Activated naive CD8-positive, alpha-beta T cell treated with anti-CD3 and anti-CD28 coated beads, Interleukin-2, amount 10 ng/mL, durations not matched to agents 7 days and 5 days (primary cell): ENCODE data around the gene NYAP1. TPM values are rescaled to one million over a fixed set of nuclear protein-coding genes. Genes with fewer than 3 reads are reported as not detected.
"Not testable (repeated sequence)": the region's sequence is repeated elsewhere in the genome, so short reads cannot be mapped to it uniquely, and the experiment has no call there.

Experiments used
- ATAC-seq: fragments of 150-1000 bp; cut with Tn5 transposase; one replicate; pipeline ENCODE4 v1.10.0; 2021; ENCODE audit warnings: low read depth, moderate library complexity
- POLR2A ChIA-PET: fragments of 350-600 bp; sonication (Branson Sonifier 250); formaldehyde crosslinking; loops from one replicate; lab custom pipeline; 2021; ENCODE audit warnings: antibody characterized with exemption; lab: Charles Lee
- DNase-seq: peaks from one replicate; pipeline ENCODE4 v3.0.0; 2021
- H3K27ac Mint-ChIP-seq: one replicate; pipeline ENCODE4 v1.8.0; 2022; ENCODE audit warnings: mild to moderate bottlenecking, mixed read lengths
- H3K27me3 Mint-ChIP-seq: one replicate; pipeline ENCODE4 v1.8.0; 2022; ENCODE audit warnings: mild to moderate bottlenecking, moderate library complexity, mixed read lengths
- H3K36me3 Mint-ChIP-seq: one replicate; pipeline ENCODE4 v1.8.0; 2021; ENCODE audit warnings: mild to moderate bottlenecking, mixed read lengths
- H3K4me1 Mint-ChIP-seq: one replicate; pipeline ENCODE4 v1.8.0; 2021; ENCODE audit warnings: mixed read lengths
- H3K4me3 Mint-ChIP-seq: one replicate; pipeline ENCODE4 v1.8.0; 2022; ENCODE audit warnings: mild to moderate bottlenecking, moderate library complexity, mixed read lengths
- H3K9me3 Mint-ChIP-seq: one replicate; pipeline ENCODE4 v1.8.0; 2021; ENCODE audit warnings: mixed read lengths
- total RNA-seq, 2 experiments: library from RNA; stranded (reverse); gene quantifications; one replicate each; pipeline ENCODE4 v1.2.3, GENCODE V29; 2021

The NYAP1 gene
- total RNA-seq, 2 experiments from 2014 or later: 0.42 to 0.54 TPM

DNA sequence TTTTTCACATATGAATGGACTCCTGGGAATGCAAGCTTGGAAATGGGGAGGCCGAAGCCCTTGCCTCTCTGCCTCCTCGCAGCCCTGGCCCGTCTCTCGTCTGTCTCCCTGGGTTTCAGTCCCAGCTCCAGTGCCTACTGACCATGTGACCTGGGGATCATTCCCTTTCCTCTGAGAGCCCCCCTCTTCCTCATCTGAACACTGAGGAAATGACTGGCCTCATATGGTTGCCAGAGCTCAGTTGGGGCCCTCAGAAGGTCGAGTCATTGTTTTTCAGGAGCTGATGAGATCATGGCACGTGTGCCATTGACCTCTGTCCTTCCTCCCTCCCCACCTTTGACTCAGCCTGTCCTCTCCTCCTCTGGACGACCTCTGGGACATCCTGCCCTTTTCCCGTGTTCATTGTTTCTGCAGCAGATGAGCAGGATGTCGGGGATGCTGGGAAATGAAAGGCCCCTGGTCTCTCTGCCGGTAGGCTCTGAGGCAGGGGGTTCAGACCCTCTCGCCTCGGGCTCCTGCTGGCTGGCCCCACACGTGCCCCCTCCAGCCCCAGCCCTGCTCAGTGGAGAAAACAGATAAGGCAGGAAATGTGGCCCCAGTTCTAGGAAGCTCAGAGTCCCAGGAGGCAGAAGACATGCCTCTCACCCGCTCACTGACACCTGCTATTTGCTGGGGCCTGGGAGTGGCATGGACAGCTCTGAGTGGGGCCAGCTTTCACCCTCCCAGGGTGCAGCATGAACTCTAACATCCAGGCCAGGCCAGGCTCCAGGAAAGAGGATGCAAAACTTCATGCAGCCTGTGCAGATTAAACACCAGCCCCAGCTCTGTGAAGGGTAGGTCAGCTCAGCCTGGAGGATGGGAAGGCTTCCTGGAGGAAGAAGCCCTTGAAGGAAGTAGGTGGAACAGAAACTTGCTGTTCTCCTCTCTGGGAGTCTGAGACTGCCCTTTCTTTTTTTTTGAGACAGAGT is 39.1 kb upstream of the NYAP1 start:
- DNase-seq (no peak), ATAC-seq (peak; percentile 76)
- H3K4me3 Mint-ChIP-seq: peak overlapping the region; percentile 38
- H3K27ac Mint-ChIP-seq: peak overlapping the region; percentile 83
- no peaks in the 10 kb centered on the region for H3K36me3 Mint-ChIP-seq
- H3K27me3 Mint-ChIP-seq: no peaks in the 10 kb centered on the region
- H3K9me3 Mint-ChIP-seq: no peaks in the 10 kb centered on the region
- POLR2A ChIA-PET: interaction anchor here (0.6 to 7.1 kb wide), 11 partner anchors 8 to 892 kb away, joined by 3 to 63 read pairs (median 6); partner anchors contain the start of genes AGFG2, MEPCE, PPP1R35 and SRRT
- H3K4me1 Mint-ChIP-seq: peaks cover 20% of the 10 kb centered on the region

- Mint-ChIP-seq H3K9me3 (no peaks in the 10 kb centered on the region), H3K27me3 (no peaks in the 10 kb centered on the region), H3K4me3 (no peak overlapping the region), H3K27ac (peak overlapping the region; percentile 56), H3K36me3 (no peaks in the 10 kb centered on the region), H3K4me1 (peaks cover 20% of the 10 kb centered on the region)
- ATAC-seq (no peak), DNase-seq (no peak)
- POLR2A ChIA-PET: interaction anchor here (4.0 to 7.1 kb wide), 2 partner anchors 9 to 17 kb away, joined by 28 to 63 read pairs; partner anchors contain the start of genes MEPCE, PPP1R35 and ZCWPW1
These were observed 37.7 kb upstream of the NYAP1 start for GRCh38 chr7:100446040-100446439.

DNA sequence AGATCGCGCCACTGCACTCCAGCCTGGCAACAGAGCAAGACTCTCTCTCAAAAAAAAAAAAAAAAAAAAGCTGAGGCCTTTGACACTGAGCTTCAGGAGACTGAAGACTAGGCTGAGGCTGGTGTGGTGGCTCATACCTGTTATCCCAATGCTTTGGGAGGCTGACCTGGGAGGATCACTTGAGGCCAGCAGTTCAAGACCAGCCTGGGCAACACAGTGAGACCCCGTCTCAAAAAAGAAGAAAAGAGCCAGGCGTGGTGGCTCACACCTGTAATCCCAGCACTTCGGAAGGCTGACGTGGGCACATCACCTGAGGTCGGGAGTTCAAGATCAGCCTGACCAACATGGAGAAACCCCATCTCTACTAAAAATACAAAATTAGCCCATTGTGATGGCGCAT is 36.4 kb upstream of the NYAP1 start:
- not testable (repeated sequence) for H3K36me3 Mint-ChIP-seq, ATAC-seq, H3K27me3 Mint-ChIP-seq, H3K27ac Mint-ChIP-seq, H3K4me3 Mint-ChIP-seq, H3K9me3 Mint-ChIP-seq, DNase-seq
- peaks cover 20% of the 10 kb centered on the region for H3K4me1 Mint-ChIP-seq
- POLR2A ChIA-PET: interaction anchor here (0.6 to 7.1 kb wide), 5 partner anchors 8 to 260 kb away, joined by 3 to 63 read pairs (median 4); partner anchors contain the start of genes MEPCE, PPP1R35 and ZCWPW1

GRCh38 chr7:100449190-100449795 is 34.4 kb upstream of the NYAP1 start:
- peak overlapping the region; percentile 2 for H3K27ac Mint-ChIP-seq
- ATAC-seq (no peak), DNase-seq (no peak)
- no peaks in the 10 kb centered on the region for H3K9me3 Mint-ChIP-seq
- POLR2A ChIA-PET: interaction anchor here (0.6 to 1.9 kb wide), 5 partner anchors 13 to 311 kb away, joined by 3 to 14 read pairs (median 3); partner anchors contain the start of genes PPP1R35 and ZCWPW1
- H3K4me3 Mint-ChIP-seq: no peak overlapping the region
- no peaks in the 10 kb centered on the region for H3K27me3 Mint-ChIP-seq
- H3K36me3 Mint-ChIP-seq: no peaks in the 10 kb centered on the region
- H3K4me1 Mint-ChIP-seq: peaks cover 17% of the 10 kb centered on the region

- POLR2A ChIA-PET: interaction anchor here (1.2 kb wide), 1 partner anchor 24 kb away, joined by 3 read pairs; the partner anchor contains the start of gene ZCWPW1
These were observed 31.2 kb upstream of the NYAP1 start for GRCh38 chr7:100452513-100452912.

DNA sequence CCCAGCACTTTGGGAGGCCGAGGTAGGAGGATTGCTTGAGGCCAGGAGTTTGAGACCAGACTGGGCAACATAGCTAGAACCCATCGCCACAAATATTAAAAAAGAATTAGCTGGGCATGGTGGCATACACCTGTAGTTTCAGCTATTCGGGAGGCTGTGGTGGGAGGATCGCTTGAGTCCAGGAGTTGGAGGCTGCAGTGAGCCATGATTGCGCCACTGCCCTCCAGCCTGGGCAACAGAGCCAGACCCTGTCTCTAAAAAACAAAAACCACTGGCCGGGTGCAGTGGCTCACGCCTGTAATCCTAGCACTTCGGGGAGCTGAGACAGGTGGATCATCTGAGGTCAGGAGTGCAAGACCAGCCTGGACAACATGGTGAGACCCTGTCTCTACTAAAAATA is 29.9 kb upstream of the NYAP1 start:
- ATAC-seq, H3K36me3 Mint-ChIP-seq, H3K4me3 Mint-ChIP-seq, H3K9me3 Mint-ChIP-seq, DNase-seq, H3K27me3 Mint-ChIP-seq, H3K4me1 Mint-ChIP-seq, H3K27ac Mint-ChIP-seq: not testable (repeated sequence)
- POLR2A ChIA-PET: interaction anchor here (0.7 to 2.1 kb wide), 5 partner anchors 10 to 237 kb away, joined by 3 to 7 read pairs (median 4); partner anchors contain the start of genes AGFG2, MEPCE and ZCWPW1

More at GRCh38 chr7:100452513-100452912, 31.2 kb upstream of the NYAP1 start:
- ATAC-seq: no peak
- H3K27me3 Mint-ChIP-seq: no peaks in the 10 kb centered on the region
- no peak for DNase-seq
- H3K4me3 Mint-ChIP-seq: no peak overlapping the region
- H3K36me3 Mint-ChIP-seq: no peaks in the 10 kb centered on the region
- no peaks in the 10 kb centered on the region for H3K9me3 Mint-ChIP-seq
- H3K4me1 Mint-ChIP-seq: peaks cover 5% of the 10 kb centered on the region
- H3K27ac Mint-ChIP-seq: no peak overlapping the region

GRCh38 chr7:100455206-100455605 is 28.5 kb upstream of the NYAP1 start:
- no peak for DNase-seq
- Mint-ChIP-seq H3K4me1 (peaks cover 5% of the 10 kb centered on the region), H3K27me3 (no peaks in the 10 kb centered on the region), H3K27ac (no peak overlapping the region), H3K36me3 (peaks cover 3% of the 10 kb centered on the region), H3K4me3 (no peak overlapping the region), H3K9me3 (no peaks in the 10 kb centered on the region)
- no peak for ATAC-seq
- POLR2A ChIA-PET: interaction anchor here (0.6 to 2.1 kb wide), 9 partner anchors 8 to 109 kb away, joined by 3 to 7 read pairs (median 4); partner anchors contain the start of genes AGFG2, MEPCE and ZCWPW1

GRCh38 chr7:100456562-100456961 is 27.2 kb upstream of the NYAP1 start:
- no peak overlapping the region for H3K4me3 Mint-ChIP-seq
- POLR2A ChIA-PET: no interaction called here
- peaks cover 5% of the 10 kb centered on the region for H3K4me1 Mint-ChIP-seq
- DNase-seq (no peak), ATAC-seq (no peak)
- peaks cover 3% of the 10 kb centered on the region for H3K36me3 Mint-ChIP-seq
- H3K27me3 Mint-ChIP-seq: no peaks in the 10 kb centered on the region
- no peak overlapping the region for H3K27ac Mint-ChIP-seq
- no peaks in the 10 kb centered on the region for H3K9me3 Mint-ChIP-seq

- ATAC-seq (no peak), DNase-seq (no peak)
- no peak overlapping the region for H3K27ac Mint-ChIP-seq
- POLR2A ChIA-PET: no interaction called here
- no peaks in the 10 kb centered on the region for H3K27me3 Mint-ChIP-seq
- peaks cover 5% of the 10 kb centered on the region for H3K4me1 Mint-ChIP-seq
- H3K9me3 Mint-ChIP-seq: no peaks in the 10 kb centered on the region
- H3K36me3 Mint-ChIP-seq: peaks cover 5% of the 10 kb centered on the region
- H3K4me3 Mint-ChIP-seq: no peak overlapping the region
These were observed 26.7 kb upstream of the NYAP1 start for GRCh38 chr7:100457033-100457432.

GRCh38 chr7:100464210-100464660 is 19.5 kb upstream of the NYAP1 start, which contains the start of gene SPACDR:
Gene SPACDR (minus strand): TSS chr7:100464260. CDS start chr7:100464025, 235 bp downstream.
- peaks cover 2% of the 10 kb centered on the region for H3K4me1 Mint-ChIP-seq
- no peaks in the 10 kb centered on the region for H3K27me3 Mint-ChIP-seq
- H3K36me3 Mint-ChIP-seq: peaks cover 12% of the 10 kb centered on the region
- H3K4me3 Mint-ChIP-seq: no peak within 1 kb of the TSS
- H3K27ac Mint-ChIP-seq: no peak within 1 kb of the TSS
- no peak for ATAC-seq
- no peak for DNase-seq
- POLR2A ChIA-PET: no interaction called here
- no peaks in the 10 kb centered on the region for H3K9me3 Mint-ChIP-seq

DNA sequence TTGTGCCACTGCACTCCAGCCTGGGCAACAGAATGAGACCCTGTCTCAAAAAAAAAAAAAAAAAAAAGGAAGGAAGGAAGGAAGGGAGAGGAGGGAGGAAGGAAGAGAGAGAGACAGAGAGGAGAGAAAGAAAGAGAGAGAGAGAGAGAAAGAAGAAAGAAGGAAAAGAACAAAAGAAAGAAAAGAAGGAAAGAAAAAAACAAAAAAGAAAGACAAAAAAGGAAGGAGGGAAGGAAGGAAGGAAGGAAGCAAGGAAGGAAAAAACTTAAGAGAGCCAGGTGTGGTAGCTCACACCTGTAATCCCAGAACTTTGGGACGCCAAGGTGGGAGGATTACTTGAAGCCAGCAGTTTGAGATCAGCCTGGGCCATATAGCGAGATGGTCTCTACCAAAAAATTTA is 18.9 kb upstream of the NYAP1 start:
- Mint-ChIP-seq H3K27ac (no peak overlapping the region), H3K27me3 (no peaks in the 10 kb centered on the region), H3K4me3 (no peak overlapping the region), H3K36me3 (peaks cover 12% of the 10 kb centered on the region), H3K9me3 (no peaks in the 10 kb centered on the region), H3K4me1 (peaks cover 4% of the 10 kb centered on the region)
- POLR2A ChIA-PET: interaction anchor here (0.8 kb wide), 1 partner anchor 77 kb away, joined by 5 read pairs; no protein-coding TSS in a partner anchor
- DNase-seq (no peak), ATAC-seq (no peak)

GRCh38 chr7:100465299-100465698 is 18.4 kb upstream of the NYAP1 start:
- no peaks in the 10 kb centered on the region for H3K9me3 Mint-ChIP-seq
- H3K27me3 Mint-ChIP-seq: no peaks in the 10 kb centered on the region
- peaks cover 4% of the 10 kb centered on the region for H3K4me1 Mint-ChIP-seq
- H3K27ac Mint-ChIP-seq: no peak overlapping the region
- POLR2A ChIA-PET: interaction anchor here (0.6 to 0.8 kb wide), 4 partner anchors 11 to 96 kb away, joined by 3 to 5 read pairs (median 3); no protein-coding TSS in a partner anchor
- H3K36me3 Mint-ChIP-seq: peaks cover 12% of the 10 kb centered on the region
- DNase-seq: no peak
- no peak for ATAC-seq
- no peak overlapping the region for H3K4me3 Mint-ChIP-seq
